GM19328 (cell line): ENCODE results near the gene PLVAP.

Experiments
- ATAC-seq: cut with Tn5 transposase; IDR thresholded peaks from one replicate; pipeline ENCODE4 v1.9.1; 2021; ENCODE audit warnings: mild to moderate bottlenecking, moderate library complexity; ENCODE audit not compliant: unreplicated experiment

PLVAP gene

DNA sequence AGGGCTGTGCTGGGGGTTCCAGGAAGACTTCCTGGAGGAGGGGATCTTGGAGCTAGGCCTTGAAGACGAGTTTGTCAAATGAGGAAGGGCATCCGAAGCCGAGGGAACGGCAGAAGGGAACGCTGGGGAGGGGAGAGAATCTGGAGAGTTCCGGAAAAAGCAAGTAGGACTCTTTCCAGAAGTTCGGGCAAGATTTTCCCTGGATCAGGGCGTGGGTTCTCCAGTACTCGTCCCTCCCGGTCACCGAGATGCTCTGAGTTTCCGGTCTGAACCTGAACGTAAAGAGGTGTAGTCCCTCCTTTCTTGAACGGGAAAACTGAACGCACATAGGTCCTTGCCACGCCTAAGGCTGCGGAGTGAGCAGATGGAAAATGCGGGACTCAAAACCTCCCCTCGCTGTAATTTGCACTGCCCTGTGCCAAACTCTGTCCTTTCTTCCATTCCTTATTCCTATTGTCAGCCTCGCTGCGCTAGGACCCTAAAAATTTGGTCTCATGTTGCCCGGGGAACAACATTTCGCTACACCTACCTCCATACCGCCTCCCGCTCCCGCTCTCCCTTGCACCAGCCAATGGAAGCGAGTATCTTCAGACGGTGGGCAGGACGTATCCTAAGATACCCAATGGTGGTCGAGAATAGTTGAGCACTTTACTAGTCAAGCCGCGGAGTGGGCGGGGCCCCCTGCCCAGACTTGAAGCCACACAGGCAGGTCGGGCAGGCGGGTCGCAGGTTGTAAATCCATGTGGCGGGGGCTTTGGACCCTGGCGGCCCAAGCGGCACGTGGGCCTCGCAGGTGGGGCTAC, 40.1 kb downstream of the PLVAP start, which contains the start of gene GTPBP3:
Gene GTPBP3, plus strand, starts transcription at position 682 of the 803 bp plus-strand sequence. Its CDS starts 59 bp downstream, at position 741.
- peak; percentile 59 for ATAC-seq

DNA sequence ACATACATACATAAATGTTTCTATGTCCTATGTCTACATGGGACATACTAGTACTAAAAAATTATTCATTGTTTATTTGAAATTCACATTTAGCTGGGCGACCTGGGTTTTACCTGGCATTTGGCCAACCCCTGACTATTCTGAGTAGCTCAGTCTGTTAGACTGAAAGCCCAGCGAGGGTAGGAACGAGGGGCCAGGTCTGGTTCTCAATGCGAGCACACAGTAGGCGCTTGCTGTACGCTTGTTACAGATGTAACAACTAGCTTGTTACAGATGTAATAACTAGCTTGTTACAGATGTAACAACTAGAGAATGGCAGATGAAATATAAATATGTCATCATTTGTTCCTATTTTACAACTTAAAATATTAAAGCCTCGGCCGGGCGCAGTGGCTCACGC, 41.6 kb downstream of the PLVAP start:
- ATAC-seq: no peak

DNA sequence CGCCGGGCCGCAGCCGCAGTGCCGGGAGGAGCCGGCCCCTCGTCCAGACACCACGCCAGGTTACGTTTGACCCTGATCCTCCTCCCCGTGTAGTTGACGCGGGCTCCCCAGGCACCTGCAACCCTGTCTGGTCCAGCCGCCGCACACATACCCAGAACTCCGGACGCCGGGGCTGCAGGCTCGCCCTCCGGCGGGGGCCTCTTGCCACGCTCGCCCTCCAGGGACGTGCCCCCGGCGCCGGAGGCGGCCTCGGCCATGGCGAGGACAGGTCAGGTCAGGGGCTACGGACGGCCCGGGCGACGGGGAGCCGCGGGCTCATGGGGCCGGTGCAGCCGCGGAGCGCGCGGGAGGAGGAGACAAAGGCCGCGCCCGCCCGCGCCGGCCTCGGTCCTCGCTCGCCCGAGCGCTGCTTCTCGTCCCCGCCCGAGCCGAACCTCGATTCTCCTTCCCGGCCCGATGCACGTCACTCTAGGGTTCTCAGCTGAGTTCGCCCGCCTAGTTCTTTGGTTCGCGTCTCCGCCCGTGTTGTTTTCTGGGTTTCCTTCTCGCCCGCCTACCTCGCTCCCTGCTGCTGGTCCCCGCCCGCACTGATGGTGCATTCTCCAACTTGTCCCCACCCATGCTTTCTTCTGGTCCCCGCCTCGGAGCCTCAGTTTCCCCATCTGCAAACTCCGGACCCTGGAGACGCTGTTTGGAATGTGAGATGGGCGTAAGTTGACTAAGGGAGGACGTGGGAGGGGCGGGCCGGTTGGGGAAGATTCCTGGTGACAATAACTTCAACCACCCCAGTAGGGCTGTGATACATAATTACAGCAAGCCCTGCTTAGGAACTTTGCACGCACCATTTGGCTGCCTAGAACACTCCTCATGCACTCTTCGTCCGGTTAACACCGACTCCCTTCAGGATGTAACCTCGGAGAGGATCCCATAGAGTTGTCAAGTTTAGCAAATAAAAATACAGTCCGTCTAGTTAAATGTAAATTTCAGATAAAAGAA, 42.4 kb downstream of the PLVAP start, which contains the start of gene ANO8:
Gene ANO8, minus strand, starts transcription at position 442 of the 996 bp plus-strand sequence. Its CDS starts 185 bp downstream, at position 257.
- no peak for ATAC-seq

DNA sequence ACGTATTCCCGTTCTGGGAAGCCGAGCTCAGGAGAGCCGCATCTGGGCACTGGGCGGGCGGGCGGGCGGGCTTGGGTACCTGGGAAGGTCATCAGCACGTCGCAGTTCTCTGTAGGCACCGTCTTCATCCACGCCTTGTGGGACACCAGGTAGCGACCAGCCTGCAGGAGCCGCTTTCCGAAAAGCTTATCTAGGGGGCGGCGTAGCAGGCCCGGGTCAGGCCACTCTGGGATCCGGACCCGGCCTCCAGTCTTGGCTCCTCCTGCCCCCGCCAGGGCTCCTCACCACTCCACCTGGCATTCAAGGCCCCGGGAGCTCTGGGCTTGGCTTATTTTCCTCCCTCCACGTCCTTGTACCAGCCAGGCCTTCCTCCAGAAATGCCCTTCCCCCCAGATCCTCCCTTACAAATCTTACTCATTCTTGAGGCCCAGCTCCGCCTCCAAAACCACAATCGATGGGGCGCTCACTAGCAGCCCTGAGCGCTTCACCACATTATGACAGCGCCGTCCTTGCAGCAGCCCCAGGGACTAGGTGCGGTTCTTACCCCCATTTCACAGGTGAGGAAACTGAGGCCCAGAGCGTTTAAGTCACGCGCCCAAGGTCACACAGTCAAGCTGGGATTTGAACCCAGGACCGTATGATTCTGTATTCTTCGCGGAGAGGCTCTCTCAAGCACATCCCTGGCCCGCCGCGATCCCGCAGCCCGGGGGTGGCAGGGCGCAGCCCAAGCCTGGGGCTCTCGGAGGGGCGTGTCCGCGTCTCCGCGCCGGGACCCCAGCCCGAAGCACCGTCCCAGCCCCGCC, 43.3 kb downstream of the PLVAP start:
- no peak for ATAC-seq

DNA sequence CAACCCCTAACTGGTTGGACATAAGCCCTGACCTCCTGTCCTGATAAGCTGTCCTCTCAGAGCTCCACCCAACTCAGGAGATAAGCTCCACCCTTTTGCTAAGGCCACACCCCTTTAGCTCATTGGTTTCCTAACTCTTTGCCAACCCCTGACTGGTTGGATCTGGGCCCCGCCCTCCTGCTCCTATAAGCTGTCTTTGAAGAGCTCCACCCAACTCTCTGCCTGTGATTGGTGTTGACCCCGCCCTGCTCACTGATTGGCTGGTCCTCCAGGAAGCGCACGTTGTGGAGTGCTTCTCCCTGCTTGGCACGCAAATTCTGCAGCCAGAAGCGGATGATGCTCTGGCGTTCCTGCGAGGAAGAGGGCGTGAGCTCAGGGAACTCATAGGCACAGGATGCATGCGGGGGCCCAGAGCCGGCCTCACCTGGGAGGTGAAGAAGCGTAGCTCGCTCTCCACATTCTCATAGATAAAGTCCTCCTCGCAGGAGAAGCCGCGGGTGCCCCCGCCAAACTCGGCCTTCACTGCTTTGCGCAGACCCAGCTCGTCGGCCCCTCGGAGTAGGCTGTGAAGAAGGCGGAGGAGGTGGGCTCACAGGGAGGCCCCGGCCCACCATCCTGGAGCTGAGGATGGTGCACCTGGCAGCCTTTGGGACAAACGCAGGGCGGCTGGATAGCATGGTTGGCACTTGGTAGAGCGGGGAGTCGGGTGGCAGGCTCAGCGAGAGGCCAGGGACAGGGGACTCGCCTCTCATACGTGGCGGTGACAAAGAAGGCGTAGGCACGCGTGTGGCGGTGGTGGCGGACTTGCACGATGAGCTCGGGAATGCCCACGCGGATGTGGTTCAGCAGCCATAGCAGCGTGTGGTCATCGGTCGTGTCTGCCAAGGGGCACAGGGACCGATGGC, 44.2 kb downstream of the PLVAP start:
- ATAC-seq: no peak

DNA sequence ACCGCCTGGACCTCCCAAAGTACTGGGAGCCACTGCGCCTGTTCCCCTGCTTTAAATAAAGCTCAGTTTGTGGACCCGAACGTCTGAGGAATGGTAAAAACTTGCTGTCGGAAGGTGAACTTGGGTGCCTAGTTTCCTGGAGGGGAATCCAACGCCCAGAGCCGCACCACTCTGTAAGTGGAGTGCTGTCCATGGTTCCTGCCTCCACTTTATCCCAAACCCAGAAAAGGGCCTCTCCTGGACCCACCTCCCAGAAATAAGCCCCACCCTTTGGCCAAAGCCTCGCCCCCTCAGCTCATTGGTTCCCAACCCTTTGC, 44.8 kb downstream of the PLVAP start:
- no peak for ATAC-seq

DNA sequence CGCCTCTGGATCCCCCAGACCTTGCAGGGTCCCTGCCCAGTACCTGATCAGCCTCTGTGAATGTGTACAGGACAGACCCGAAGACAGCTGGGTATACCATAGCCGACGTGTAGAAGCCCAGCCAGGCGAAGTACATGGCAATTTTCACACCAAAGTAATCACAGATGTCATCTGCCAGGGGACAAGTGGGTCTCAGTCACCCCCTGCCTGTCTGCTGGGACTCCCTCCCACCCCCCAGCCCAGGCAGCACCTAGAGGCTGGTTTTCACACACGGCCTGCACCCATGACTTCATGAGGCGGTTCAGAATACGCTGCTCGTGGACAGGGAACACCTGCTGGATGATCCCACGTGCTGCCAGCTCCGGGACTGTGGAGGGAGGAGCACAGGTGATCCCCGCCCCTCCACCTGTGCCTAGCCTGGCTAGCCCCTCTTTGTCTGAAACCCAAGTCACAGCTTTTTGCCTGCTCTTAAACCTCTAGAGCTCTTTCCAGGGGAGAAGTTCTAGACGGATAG, 46.0 kb downstream of the PLVAP start:
- ATAC-seq: no peak

DNA sequence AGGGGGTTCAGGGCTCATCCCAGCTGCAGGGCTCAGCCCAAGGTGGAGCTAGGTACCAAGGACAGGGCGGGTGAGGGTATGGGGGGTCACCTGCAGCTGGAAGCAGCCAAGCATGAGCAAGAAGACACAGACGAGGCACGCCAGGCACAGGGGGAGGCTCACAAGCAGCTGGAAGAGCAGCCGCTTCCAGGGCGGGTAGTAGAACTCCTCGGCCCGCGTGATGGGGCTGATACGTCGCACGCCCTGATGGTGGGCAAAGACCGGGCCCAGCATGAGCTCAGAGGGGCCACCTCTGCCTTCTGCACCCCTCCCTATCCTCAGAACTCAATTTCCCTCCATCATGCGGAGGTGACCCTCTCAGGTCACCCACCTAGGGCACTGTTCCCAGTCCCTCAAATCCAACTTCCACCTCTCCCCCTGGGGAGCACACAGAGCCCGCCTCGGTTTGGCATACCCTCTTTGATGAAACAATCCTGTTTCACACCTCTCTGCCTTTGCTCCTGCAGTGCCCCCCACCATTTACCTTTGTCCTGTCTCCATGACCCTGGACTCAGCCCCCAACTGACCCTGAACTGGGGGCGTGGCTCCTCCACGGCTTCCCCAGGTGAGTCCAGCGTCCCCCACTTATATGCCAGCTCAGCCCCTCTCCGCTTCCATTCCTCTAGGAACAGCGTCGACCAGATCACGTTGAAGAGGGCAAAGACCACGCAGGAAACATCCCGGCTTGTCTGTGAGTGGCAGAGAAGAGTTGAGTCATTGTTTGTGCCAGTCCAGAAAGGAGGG, 46.7 kb downstream of the PLVAP start:
- no peak for ATAC-seq

DNA sequence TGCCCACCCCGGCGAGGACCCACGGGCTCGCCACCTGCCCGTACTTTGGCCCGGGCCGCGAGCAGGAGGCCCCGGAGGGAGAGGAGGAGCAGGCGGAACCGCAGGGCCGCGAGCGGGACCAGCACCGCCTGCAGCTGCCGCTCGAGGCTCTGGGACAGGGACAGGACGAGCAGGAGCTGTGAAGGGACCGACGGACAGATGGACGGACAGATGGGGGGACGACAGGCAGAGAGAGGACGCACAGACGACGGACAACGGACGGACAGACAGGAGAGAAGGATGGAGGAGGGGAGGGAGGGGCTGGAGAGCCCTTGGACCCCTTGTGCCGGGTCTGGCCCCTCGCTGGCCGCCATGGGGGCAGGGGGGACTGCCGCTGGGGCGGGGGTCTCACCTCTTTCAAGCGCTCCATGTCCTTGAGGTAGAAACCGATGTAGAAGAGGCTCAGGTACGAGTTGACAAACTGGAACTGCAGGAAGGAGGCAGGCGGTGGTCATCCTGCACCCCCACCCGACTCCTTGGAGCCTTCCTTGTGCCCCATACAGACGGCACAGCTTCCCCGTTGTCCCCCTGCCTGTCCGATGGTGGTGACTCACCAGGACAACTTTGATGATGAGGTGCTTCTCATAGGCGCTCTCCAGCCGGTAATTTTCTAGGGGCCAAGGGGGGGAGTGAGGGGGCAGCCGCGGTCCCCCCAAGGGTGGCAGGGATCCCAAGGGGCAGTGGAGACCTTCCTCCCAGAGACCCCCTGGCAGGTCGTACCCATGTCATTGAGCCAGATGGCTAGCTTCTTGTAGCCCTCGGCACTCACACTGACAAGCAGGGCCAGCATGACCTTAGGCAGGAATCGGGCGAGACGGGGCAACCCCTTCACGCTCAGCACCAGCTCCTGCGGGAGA, 47.5 kb downstream of the PLVAP start:
- ATAC-seq: no peak

DNA sequence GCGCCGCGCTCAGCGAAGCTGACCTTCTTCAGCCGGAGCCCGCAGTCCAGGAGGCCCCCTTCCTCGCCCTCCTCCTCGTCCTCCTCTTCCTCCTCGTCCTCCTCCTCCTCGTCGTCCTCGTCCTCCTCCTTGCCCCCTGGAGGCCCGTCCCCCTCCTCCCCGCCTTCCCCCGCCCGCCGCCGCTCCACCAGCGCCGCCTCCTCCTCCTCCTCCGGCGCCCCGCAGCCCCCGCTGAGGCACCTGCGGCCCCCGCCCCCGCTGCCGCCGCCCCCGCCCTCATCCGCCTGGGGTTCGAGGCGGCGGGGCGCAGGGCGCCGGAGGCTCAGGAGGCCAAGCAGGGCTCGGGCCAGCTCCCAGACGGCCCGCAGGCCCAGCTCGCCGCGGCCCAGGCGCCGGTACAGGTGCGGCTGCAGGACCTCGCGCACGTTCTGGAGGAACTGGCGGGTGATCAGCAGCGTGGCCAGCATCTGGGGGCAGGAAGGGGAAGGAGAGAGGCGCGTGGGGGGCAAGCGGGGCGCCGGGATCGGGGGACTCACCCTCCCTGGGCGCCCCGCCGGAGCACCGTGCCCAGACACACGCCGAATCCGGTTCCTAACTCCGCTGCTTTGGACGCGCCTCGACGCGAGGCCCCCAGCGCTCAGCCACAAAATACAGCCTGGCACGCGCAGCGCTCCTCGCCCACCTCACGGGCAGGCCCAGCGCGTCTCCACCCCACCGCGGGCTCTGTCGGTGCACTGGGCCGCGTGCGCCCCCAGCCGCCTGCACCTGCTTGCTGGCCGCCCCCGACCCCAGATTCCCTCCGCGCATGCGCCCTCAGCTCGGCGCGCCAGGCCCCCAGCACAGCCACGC, 48.4 kb downstream of the PLVAP start:
- no peak for ATAC-seq

DNA sequence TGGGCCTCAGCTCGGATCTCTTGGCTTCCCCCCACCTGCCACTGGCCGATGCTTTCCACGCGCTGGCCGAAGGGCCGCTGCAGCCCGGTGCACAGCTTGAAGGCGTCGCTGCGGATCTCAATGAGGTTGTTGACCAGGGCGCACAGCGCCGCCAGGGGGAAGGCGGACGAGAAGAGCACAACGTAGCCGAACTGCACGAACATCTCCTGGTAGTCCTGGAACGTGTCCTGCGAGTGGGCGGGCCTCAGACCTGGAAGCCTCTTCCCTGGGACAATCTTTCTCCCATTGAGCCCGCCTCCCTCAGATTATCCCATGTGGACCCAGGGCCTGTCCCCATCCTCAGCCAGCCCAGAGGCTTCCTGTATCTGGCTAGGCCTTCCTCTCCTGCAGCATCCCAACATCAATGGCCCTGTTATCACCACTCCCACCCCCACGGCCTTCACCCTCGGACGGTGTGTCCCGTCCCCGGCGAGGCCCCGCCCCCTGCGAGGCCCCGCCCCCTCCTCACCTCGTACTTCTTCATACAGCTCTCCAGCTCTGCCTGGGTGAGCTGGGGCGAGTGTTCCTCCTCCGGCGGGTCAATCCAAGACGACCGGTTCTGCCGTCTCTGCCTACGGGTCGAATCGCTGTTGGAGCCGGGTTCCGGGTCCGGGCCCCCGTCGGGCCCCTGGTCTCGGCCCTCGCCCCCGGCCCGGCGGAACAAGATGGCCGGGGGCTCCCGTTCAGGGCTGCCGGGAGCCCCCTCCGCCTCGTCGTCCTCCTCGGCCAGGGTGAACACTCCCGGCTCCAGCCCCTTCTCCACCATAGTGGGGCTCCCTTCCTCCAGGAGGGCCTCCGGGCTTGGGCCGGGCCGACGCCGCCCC, 49.3 kb downstream of the PLVAP start:
- no peak for ATAC-seq

DNA sequence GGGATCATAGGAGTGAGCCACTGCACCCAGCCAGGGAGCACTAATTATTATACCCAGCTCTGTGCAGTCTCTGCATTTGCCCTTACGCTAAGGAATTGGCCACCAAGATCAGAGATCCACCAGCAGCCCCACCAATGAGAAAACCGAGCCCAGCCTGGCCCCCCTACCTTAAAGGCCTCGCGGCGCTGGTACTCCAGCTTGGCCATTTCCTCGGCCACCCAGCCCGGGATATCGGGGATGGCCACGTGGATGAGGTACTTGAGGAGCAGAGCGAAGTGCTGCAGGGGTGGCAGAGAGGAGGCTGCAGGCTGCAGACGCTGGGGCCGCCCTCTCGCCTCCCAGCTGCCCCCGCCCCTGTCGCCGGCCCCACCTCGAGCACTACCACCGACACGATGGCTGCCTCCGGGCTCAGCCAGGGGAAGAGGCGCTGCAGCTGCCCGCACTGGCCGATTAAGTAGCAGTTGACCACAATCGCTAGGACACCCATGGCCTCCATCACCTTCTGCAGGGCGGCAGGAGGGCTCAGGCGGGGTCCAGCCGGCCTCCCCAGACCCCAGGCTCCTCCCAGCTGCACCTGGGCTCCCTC, 50.0 kb downstream of the PLVAP start:
- no peak for ATAC-seq

DNA sequence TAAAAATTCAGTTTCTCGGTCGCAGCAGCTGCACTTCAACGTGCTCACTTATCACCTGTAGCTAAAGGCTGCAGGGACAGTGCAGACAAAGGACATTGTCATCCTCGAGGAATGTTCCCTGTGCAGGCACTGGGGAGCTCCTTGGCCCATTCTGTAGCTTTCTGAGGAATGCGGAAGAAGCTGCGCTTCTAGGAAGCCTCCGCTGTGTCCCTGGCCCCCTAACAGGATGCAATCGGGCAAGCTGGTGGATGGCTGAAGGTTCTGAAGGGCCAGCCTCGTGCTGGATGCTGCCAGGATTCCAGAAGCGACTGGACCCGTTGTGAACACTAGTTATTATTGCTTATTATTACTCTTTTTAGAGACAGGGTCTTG, 50.6 kb downstream of the PLVAP start:
- ATAC-seq: no peak

DNA sequence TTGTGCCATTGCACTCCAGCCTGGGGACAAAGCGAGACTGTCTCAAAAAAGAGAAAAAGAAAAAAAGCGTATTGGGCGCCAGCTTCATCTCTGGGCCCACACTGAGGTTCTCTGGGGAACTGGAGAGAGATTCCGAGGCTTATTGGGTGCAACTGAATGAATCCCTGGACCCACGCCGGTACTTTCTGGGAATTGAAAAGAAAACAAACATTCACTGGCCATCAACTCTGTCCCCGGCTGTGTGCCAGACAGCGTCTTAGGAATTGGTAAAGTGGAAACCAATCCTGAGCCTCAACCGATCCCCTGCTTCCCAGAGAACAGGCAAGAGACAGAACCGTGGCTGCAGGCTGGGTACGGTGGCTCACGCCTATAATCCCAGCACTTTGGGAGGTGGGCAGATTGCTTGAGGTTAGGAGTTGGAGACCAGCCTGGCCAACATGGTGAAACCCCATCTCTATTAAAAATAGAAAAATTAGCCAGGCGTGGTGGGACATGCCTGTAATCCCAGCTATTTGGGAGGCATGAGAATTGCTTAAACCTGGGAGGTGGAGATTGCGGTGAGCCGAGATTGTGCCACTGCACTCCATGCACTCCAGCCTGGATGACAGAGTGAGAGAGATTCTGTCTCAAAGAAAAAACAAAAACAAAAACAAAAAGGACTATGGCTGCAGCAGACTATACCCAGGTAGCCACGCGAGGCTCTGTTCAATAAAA, 51.1 kb downstream of the PLVAP start:
- ATAC-seq: no peak

DNA sequence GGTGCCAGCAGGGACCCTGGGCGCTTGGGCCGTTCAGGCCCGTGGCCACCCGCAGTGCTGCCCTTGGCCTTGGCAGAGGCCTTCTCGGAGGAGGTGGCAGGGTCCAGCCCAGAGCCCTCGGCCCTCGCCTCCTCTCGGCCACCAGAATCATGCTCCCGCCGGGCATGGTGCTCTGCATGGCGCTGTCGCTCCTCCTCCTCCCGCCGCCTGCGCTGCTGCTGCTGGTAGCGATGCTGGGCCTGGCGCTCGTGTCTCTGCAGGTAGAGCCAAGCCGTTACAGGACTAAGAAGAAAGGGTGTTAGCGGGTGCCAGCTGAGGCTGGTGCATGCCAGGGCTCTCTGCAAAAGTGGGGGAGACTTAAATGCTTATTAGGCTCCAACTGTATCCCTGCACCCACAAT, 52.0 kb downstream of the PLVAP start:
- ATAC-seq: no peak
